Measurements from ENCODE around the gene SFMBT2. TPM values are rescaled to one million over a fixed set of nuclear protein-coding genes. Genes with fewer than 3 reads are reported as not detected.

SFMBT2 gene
- 10 to 100 TPM; 22.0 to 23.1 TPM for total RNA-seq

DNA sequence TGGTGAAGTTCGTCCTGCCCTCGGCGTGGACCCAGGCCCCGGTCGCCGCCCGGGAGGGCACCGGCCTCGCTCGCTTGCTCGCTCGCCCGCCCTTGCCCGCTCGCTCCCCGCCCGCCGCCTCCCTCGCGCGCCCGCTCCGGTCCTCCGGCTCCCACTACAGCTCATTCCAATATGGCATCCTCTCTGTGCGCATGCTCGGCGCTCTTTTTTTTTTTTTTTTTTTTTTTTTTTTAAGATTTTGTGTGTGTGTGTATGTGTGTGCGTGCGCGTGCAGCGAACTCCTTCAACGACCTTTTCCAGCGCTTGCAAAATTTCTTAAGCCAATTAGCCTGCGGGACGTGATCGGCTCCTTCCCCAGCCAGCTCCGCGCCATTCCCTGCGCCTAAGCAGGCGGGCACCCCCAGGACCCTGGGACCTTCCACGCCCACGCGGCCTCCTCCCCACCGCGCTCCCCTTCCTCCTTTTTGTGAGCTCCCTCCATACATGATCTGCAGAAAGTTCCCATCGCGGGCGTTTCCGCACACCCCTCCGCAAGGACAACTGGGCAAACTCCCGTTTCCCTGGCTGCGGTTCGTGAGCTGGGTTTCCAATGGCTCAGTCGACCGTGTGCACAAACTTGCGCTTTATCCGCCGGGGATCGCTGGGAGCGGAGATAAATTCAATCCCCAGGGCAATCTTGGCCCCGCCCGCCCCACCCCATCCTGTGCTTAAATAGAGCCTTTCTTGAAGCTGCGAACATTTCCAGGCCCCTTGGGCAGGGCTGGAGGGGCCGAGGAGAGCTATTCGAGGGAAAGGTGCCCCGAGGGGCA, at the start of gene SFMBT2:
Gene SFMBT2, minus strand, starts transcription at position 173 of the 809 bp plus-strand sequence. CDS start 29,136 bp downstream, outside the sequence.
- Mint-ChIP-seq H3K36me3 (peaks cover 12% of the 10 kb centered on the region), H3K4me1 (peaks cover 36% of the 10 kb centered on the region), H3K9me3 (no peaks in the 10 kb centered on the region), H3K27ac (peak within 1 kb of the TSS; percentile 95), H3K4me3 (peak within 1 kb of the TSS; percentile 97), H3K27me3 (peaks cover 16% of the 10 kb centered on the region)
- DNase-seq, result peak; percentile 71

DNA sequence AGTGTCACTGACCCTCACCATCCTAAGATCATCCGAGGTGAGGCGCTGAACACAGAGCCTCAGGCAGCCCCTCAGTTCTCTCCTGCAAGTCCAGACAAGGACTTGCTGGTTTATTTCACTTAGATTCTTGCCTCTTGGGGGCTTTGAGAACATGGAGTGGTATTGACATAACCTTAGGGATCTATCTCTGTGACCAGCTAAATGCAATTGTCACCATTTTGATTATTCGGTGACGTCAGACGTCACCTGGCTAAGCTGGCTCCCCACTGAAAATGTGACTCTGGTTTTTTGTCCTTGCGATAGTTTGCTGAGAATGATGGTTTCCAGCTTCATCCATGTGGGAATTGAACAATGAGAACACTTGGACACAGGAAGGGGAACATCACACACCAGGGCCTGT, 49.2 kb upstream of the SFMBT2 start:
- Mint-ChIP-seq H3K9me3 (no peaks in the 10 kb centered on the region), H3K36me3 (no peaks in the 10 kb centered on the region), H3K4me3 (no peak overlapping the region), H3K27me3 (no peaks in the 10 kb centered on the region), H3K27ac (no peak overlapping the region), H3K4me1 (peaks cover 3% of the 10 kb centered on the region)
- no peak for DNase-seq

- no peaks in the 10 kb centered on the region for H3K9me3 Mint-ChIP-seq
- no peak overlapping the region for H3K4me3 Mint-ChIP-seq
- H3K27ac Mint-ChIP-seq, result no peak overlapping the region
- H3K27me3 Mint-ChIP-seq, result no peaks in the 10 kb centered on the region
- no peaks in the 10 kb centered on the region for H3K36me3 Mint-ChIP-seq
- no peak for DNase-seq
- H3K4me1 Mint-ChIP-seq, result peaks cover 3% of the 10 kb centered on the region
Observed at GRCh38 chr10:7458556-7458955, 47.7 kb upstream of the SFMBT2 start.

DNA sequence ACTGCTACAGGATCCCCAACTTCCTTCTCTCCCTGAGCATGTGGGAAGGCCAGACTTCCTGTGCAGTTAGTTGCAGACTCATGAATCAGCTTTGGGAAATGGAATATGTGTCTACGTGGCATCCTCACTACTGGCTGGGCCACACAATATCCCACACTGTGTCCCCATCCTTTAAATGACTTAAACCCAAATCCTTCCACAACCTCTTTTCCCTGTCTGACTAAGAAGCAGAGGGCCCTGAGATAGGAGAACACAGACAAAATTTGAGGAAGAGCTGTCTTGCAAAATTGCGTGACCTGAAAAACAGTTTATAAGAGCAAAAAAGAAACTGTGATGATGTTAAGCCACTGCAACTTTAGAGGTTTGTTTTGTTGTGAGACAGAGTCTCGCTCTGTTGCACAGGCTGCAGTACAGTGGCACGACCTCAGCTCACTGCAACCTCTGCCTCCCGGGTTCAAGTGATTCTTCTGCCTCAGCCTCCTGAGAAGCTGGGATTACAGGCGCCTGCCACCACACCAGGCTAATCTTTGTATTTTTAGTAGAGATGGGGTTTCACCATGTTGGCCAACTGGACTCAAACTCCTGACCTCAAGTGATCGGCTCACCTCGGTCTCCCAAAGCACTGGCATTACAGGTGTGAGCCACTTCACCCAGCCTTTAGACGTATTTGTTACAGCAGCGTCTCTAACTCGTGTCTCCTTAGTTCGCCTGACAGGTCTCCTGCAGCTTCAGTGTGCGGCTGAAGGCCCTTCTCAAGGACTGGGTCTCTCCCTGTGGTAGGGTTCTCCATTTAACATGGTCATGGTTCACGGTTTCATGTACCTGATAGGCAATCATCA, 46.9 kb upstream of the SFMBT2 start:
- H3K4me1 Mint-ChIP-seq, result peaks cover 3% of the 10 kb centered on the region
- no peaks in the 10 kb centered on the region for H3K9me3 Mint-ChIP-seq
- no peak overlapping the region for H3K27ac Mint-ChIP-seq
- H3K4me3 Mint-ChIP-seq, result no peak overlapping the region
- H3K27me3 Mint-ChIP-seq, result no peaks in the 10 kb centered on the region
- no peak for DNase-seq
- H3K36me3 Mint-ChIP-seq, result no peaks in the 10 kb centered on the region

DNA sequence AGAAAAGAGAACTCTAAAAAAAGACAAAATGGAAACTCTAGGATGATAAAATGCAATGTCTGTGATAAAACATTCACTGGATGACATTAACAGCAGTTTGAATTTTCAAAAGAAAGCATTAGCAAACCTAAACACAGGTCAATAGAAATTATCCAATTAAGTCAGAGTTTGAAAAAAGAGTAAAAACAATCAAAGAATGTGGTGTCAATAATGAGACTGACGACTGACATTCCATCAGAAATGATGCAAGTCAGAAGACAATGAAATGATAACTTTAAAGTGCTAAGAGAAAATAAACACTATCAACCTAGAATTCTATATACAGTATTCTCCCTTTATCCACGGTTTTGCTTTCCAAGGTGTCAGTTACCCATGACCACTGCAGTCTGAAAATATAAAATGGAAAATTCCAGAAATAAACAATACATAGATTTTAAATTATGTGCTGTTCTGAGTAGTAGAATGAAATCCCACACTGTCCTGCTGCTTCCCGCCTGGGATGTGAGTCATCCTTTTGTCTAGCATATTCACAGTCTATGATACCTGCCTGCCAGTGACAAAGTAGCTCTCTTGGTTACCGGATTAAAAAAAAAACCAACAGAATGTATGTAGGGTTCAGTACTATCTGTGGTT, 38.3 kb upstream of the SFMBT2 start:
- DNase-seq, result no peak
- Mint-ChIP-seq H3K27me3 (no peaks in the 10 kb centered on the region), H3K4me1 (peaks cover 3% of the 10 kb centered on the region), H3K4me3 (no peak overlapping the region), H3K36me3 (peaks cover 5% of the 10 kb centered on the region), H3K9me3 (peaks cover 17% of the 10 kb centered on the region), H3K27ac (no peak overlapping the region)

GRCh38 chr10:7445474-7446185, 34.8 kb upstream of the SFMBT2 start:
- Mint-ChIP-seq H3K36me3 (peaks cover 5% of the 10 kb centered on the region), H3K4me1 (peaks cover 5% of the 10 kb centered on the region), H3K27ac (no peak overlapping the region), H3K4me3 (no peak overlapping the region), H3K27me3 (no peaks in the 10 kb centered on the region), H3K9me3 (peaks cover 17% of the 10 kb centered on the region)
- DNase-seq, result no peak

DNA sequence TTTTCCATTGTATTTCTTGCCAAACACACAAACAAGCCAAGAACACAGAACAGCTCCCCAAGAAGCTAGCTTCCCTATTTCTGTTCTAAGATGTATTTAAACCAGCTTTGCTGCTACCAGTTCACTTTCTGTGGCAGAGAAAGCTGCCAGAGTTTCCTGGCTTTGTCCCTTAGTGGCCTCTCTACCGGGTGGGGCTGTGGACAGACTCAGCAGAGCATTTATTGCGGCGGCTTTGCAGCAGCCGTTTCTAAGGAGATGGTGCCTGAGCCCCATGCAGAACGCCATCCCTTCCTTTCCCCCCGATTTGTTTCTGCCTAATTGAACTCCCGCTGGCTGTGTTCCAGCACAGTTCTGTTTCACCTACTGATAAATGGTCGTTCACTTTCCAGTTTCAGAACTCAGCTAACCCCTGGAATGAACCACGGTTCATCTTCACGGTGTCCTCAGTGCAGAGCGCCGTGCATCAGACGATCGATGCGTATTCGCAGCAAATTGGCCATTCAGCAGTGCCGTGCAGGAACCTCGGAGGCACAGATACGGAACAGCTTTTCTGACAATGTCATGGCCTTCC, 33.8 kb upstream of the SFMBT2 start:
- H3K27ac Mint-ChIP-seq, result no peak overlapping the region
- H3K27me3 Mint-ChIP-seq, result no peaks in the 10 kb centered on the region
- H3K4me3 Mint-ChIP-seq, result no peak overlapping the region
- H3K4me1 Mint-ChIP-seq, result peaks cover 5% of the 10 kb centered on the region
- DNase-seq, result no peak
- H3K9me3 Mint-ChIP-seq, result peaks cover 14% of the 10 kb centered on the region
- peaks cover 5% of the 10 kb centered on the region for H3K36me3 Mint-ChIP-seq

- Mint-ChIP-seq H3K9me3 (peaks cover 2% of the 10 kb centered on the region), H3K4me1 (peaks cover 5% of the 10 kb centered on the region), H3K27ac (no peak overlapping the region), H3K4me3 (no peak overlapping the region), H3K27me3 (no peaks in the 10 kb centered on the region), H3K36me3 (no peaks in the 10 kb centered on the region)
- DNase-seq, result no peak
Observed at GRCh38 chr10:7443036-7443435, 32.2 kb upstream of the SFMBT2 start.

GRCh38 chr10:7441403-7442147, 30.7 kb upstream of the SFMBT2 start:
- H3K4me1 Mint-ChIP-seq, result peaks cover 6% of the 10 kb centered on the region
- no peaks in the 10 kb centered on the region for H3K36me3 Mint-ChIP-seq
- no peaks in the 10 kb centered on the region for H3K9me3 Mint-ChIP-seq
- DNase-seq, result no peak
- no peaks in the 10 kb centered on the region for H3K27me3 Mint-ChIP-seq
- no peak overlapping the region for H3K27ac Mint-ChIP-seq
- H3K4me3 Mint-ChIP-seq, result no peak overlapping the region

DNA sequence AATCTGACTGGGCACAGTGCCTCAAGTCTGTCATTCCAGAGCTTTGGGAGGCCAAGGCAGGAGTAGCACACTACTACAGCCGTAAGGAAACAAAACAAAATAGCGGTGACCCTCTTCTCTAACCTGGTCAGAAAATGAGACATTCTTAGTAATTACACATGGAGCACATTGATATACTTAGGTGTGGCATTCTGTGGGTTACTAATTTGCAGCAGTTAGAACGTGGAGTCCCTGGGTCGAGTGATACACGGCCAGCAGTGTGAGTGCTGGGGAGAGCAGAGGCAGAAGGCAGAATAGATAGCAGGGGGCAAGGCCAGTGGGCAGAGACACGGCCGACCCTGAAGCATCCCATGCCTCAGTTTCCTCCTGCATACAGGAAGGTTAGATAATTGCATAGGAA, 28.9 kb upstream of the SFMBT2 start:
- DNase-seq, result no peak
- Mint-ChIP-seq H3K4me1 (peaks cover 7% of the 10 kb centered on the region), H3K27ac (no peak overlapping the region), H3K27me3 (no peaks in the 10 kb centered on the region), H3K36me3 (no peaks in the 10 kb centered on the region), H3K9me3 (no peaks in the 10 kb centered on the region), H3K4me3 (no peak overlapping the region)

DNA sequence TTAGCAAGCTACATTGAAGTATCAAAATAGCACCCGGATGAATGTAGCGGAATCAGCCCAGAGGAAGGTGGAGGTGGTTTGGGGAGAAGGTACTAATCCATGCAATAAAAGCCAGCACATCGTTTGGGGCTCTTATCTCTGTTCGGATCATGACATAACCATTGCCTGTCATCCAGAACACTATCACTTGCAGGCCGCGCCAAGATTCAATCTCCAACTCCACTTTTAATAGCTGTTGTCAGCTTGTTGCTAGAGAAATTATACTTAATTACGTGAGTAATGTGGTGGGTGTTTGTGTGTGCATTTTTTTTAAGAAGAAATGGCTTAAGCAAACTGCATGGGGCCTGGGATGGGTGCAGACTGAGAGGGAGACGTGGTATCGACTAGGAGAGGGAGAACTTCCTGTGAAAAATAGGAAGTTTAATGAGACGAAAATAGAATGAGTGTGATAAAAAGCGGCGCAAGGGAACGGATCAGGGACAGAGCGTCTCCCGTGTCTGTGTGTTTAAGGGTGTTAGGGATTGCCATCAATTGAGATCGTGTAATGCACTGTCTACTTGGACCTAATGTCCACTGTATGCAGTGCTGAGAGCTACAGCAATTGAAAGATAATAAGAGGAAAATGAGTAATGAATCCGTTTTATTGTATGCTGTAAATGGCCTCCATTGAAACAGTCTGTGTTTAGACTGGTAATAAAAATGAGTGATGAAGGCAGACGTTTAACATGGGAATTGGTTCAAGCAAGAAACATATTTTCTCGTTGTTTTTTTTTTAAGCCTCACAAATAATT, 27.6 kb upstream of the SFMBT2 start:
- no peak for DNase-seq
- Mint-ChIP-seq H3K27ac (no peak overlapping the region), H3K4me3 (no peak overlapping the region), H3K36me3 (no peaks in the 10 kb centered on the region), H3K4me1 (peaks cover 7% of the 10 kb centered on the region), H3K27me3 (no peaks in the 10 kb centered on the region), H3K9me3 (no peaks in the 10 kb centered on the region)

DNA sequence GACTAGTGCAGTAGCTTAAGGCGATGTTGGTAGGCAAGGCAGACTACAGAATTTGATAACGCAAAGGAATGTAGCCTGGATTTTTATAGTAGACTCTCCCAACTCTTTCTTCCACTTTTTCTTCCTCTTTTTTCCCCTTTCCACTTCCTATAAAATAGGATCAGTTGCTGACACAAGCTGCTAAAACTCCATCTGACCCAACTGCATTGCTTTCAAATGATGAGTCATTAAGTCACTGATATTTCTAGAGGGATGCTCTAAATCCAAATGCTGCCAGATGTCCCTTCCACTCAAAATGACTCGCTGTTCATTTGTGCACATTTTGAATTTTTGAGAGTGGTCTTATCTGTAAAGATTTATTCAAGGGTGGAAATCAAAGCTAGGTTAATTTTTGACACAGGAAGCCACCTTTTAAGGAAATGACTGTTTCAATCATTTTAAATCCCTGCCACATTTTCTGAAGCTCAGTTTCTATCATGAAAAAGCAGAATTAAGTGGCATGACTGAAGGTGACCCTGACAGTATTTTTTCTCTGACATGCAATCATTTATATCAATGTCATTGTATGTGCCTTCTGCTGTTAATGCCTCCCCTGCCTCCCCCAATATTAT, 25.8 kb upstream of the SFMBT2 start:
- Mint-ChIP-seq H3K27me3 (no peaks in the 10 kb centered on the region), H3K9me3 (no peaks in the 10 kb centered on the region), H3K27ac (no peak overlapping the region), H3K4me3 (no peak overlapping the region), H3K4me1 (peaks cover 5% of the 10 kb centered on the region), H3K36me3 (no peaks in the 10 kb centered on the region)
- no peak for DNase-seq

DNA sequence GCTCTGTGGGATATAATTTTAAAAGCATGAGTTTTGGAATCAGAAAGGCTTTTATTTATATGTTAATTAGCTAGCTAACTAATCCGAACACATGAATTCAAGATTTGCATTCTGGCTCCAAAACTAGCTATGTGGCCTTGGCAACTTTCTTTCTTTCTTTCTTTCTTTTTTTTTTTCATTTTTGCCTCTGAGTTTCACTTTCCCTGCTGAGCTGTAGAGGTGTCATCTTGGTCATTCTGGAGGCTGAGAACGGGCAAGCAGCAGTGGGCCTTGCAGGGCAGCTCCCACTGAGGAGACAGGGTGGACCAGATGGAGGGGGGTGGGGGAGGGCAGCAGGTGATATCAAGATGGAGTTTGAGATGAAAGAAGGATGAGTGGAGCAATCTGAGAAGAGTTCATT, 24.8 kb upstream of the SFMBT2 start:
- no peak overlapping the region for H3K4me3 Mint-ChIP-seq
- peaks cover 5% of the 10 kb centered on the region for H3K4me1 Mint-ChIP-seq
- no peak overlapping the region for H3K27ac Mint-ChIP-seq
- DNase-seq, result no peak
- H3K36me3 Mint-ChIP-seq, result no peaks in the 10 kb centered on the region
- no peaks in the 10 kb centered on the region for H3K27me3 Mint-ChIP-seq
- H3K9me3 Mint-ChIP-seq, result no peaks in the 10 kb centered on the region
